Neural crest cell (in vitro differentiated cells): ENCODE measurements around the gene SEMA5B. TPM values are rescaled to one million over a fixed set of nuclear protein-coding genes. Genes with fewer than 3 reads are reported as not detected.

ENCODE experiments used
- DNase-seq: peaks from one replicate; pipeline ENCODE4 v3.0.0; 2021; ENCODE audit warnings: low read depth, mixed read lengths, low spot score
- H3K27ac Mint-ChIP-seq: one replicate; pipeline ENCODE4 v1.8.0; 2021; ENCODE audit warnings: mild to moderate bottlenecking, mixed read lengths; ENCODE audit not compliant: unreplicated experiment
- H3K27me3 Mint-ChIP-seq: 2 replicates; pipeline ENCODE4 v1.8.0; 2021; ENCODE audit warnings: low read depth, mild to moderate bottlenecking, mixed read lengths
- H3K36me3 Mint-ChIP-seq: 2 replicates; pipeline ENCODE4 v1.8.0; 2021; ENCODE audit warnings: low read depth, mild to moderate bottlenecking, mixed read lengths
- H3K4me1 Mint-ChIP-seq: 2 replicates; pipeline ENCODE4 v1.8.0; 2021; ENCODE audit warnings: mixed read lengths
- H3K4me3 Mint-ChIP-seq: one replicate; pipeline ENCODE4 v1.8.0; 2021; ENCODE audit warnings: mild to moderate bottlenecking, mixed read lengths
- H3K9me3 Mint-ChIP-seq: 2 replicates; pipeline ENCODE4 v1.8.0; 2021; ENCODE audit warnings: mixed read lengths
- CTCF ChIP-seq: fragments of 200-600 bp; sonication (generic); conservative IDR thresholded peaks from 2 replicates; pipeline ENCODE4 v1.5.0; 2021; ENCODE audit warnings: antibody characterized with exemption, mild to moderate bottlenecking
- total RNA-seq: library from RNA; stranded (reverse); gene quantifications from 2 replicates; pipeline ENCODE4 v1.2.1, GENCODE V29; 2021

Gene SEMA5B
- total RNA-seq, 1 donor from 2014 or later: 57.3 TPM

GRCh38 chr3:122886946-122887345 lies 140.6 kb downstream of the SEMA5B start:
- no peak for DNase-seq
- TF ChIP-seq CTCF: no peak
- Mint-ChIP-seq H3K9me3 (no peaks in the 10 kb centered on the region), H3K27me3 (no peaks in the 10 kb centered on the region), H3K4me1 (peaks cover 5% of the 10 kb centered on the region), H3K4me3 (no peak overlapping the region), H3K27ac (no peak overlapping the region), H3K36me3 (no peaks in the 10 kb centered on the region)

- Mint-ChIP-seq H3K27ac (no peak overlapping the region), H3K36me3 (peaks cover 1% of the 10 kb centered on the region), H3K4me3 (no peak overlapping the region), H3K27me3 (no peaks in the 10 kb centered on the region), H3K9me3 (no peaks in the 10 kb centered on the region), H3K4me1 (peaks cover 5% of the 10 kb centered on the region)
- no peak for TF ChIP-seq CTCF
- DNase-seq: no peak
Observed at GRCh38 chr3:122886251-122886650, 141.3 kb downstream of the SEMA5B start.

GRCh38 chr3:122882361-122882947 lies 145.1 kb downstream of the SEMA5B start:
- Mint-ChIP-seq H3K27me3 (no peaks in the 10 kb centered on the region), H3K4me1 (no peaks in the 10 kb centered on the region), H3K27ac (no peak overlapping the region), H3K4me3 (no peak overlapping the region), H3K9me3 (no peaks in the 10 kb centered on the region), H3K36me3 (peaks cover 2% of the 10 kb centered on the region)
- no peak for TF ChIP-seq CTCF
- no peak for DNase-seq

GRCh38 chr3:122880624-122881023 lies 146.9 kb downstream of the SEMA5B start:
- no peak overlapping the region for H3K4me3 Mint-ChIP-seq
- no peaks in the 10 kb centered on the region for H3K27me3 Mint-ChIP-seq
- DNase-seq: no peak
- no peaks in the 10 kb centered on the region for H3K9me3 Mint-ChIP-seq
- peaks cover 2% of the 10 kb centered on the region for H3K36me3 Mint-ChIP-seq
- no peaks in the 10 kb centered on the region for H3K4me1 Mint-ChIP-seq
- TF ChIP-seq CTCF: no peak
- H3K27ac Mint-ChIP-seq: no peak overlapping the region

GRCh38 chr3:122880173-122880572 lies 147.4 kb downstream of the SEMA5B start:
- Mint-ChIP-seq H3K9me3 (no peaks in the 10 kb centered on the region), H3K4me3 (no peak overlapping the region), H3K4me1 (no peaks in the 10 kb centered on the region), H3K27me3 (no peaks in the 10 kb centered on the region), H3K36me3 (peaks cover 2% of the 10 kb centered on the region), H3K27ac (no peak overlapping the region)
- TF ChIP-seq CTCF: no peak
- no peak for DNase-seq
